ENCODE results near the gene FKBP8. TPM values are rescaled to one million over a fixed set of nuclear protein-coding genes. Genes with fewer than 3 reads are reported as not detected.

Gene FKBP8
- total RNA-seq, 2 donors from 2014 or later, result 326 to 536 TPM

- Histone ChIP-seq H3K27me3 (replicated peaks; ENCODE audit: insufficient read depth) (no peaks in the 10 kb centered on the region), H3K9me3 (no peaks in the 10 kb centered on the region), H3K36me3 (no peaks in the 10 kb centered on the region), H3K27ac (peak within 1 kb of the TSS; percentile 93 to 94), H3K4me3 (peak within 1 kb of the TSS; percentile 82 to 93), H3K4me1 (replicated peaks) (no peaks in the 10 kb centered on the region)
- intact Hi-C loops (cut with DNase I), result loop anchor here (5.0 kb wide), 2 partner anchors 36 to 64 kb away; partner anchors contain the start of gene KXD1
- TF ChIP-seq POLR2AphosphoS5 (IDR thresholded peaks at IDR 0.05) (no peak), POLR2A (IDR thresholded peaks at IDR 0.05) (peak; percentile 98)
- 0% methylated on average over 19 of the region's 52 CpGs for WGBS
- DNase-seq (ENCODE audit: low spot score), result no peak
Measured at GRCh38 chr19:18521692-18522123, 21.7 kb downstream of the FKBP8 start, which contains the start of gene ELL. Gene ELL, minus strand, starts transcription at chr19:18522070. Its CDS starts 15 bp downstream, at chr19:18522055.

- DNase-seq (ENCODE audit: low spot score), result no peak
- Histone ChIP-seq H3K4me3 (peak overlapping the region; percentile 82 to 93), H3K4me1 (replicated peaks) (no peaks in the 10 kb centered on the region), H3K27ac (peak overlapping the region; percentile 93 to 94), H3K9me3 (no peaks in the 10 kb centered on the region), H3K36me3 (no peaks in the 10 kb centered on the region), H3K27me3 (replicated peaks; ENCODE audit: insufficient read depth) (no peaks in the 10 kb centered on the region)
- under 1% methylated on average over 40 of the region's 41 CpGs for WGBS
- intact Hi-C loops (cut with DNase I), result loop anchor here (5.0 kb wide), 2 partner anchors 36 to 64 kb away; partner anchors contain the start of gene KXD1
- TF ChIP-seq CTCF (IDR thresholded peaks at IDR 0.05) (peak in 1 of 4 experiments; percentile 1), POLR2AphosphoS5 (IDR thresholded peaks at IDR 0.05) (no peak)
Measured at GRCh38 chr19:18520848-18521691, 22.3 kb downstream of the FKBP8 start.

- intact Hi-C loops (cut with DNase I), result loop anchor here (5.0 kb wide), 2 partner anchors 37 to 63 kb away; partner anchors contain the start of gene KXD1
- WGBS, result 8% methylated on average over 22 of the region's 22 CpGs
- peak; percentile 76 for DNase-seq (ENCODE audit: low spot score)
- H3K36me3 ChIP-seq, result no peaks in the 10 kb centered on the region
- H3K9me3 ChIP-seq, result no peaks in the 10 kb centered on the region
- peak overlapping the region; percentile 82 to 93 for H3K4me3 ChIP-seq
- peak overlapping the region; percentile 93 to 94 for H3K27ac ChIP-seq
- H3K4me1 ChIP-seq (replicated peaks), result no peaks in the 10 kb centered on the region
- no peaks in the 10 kb centered on the region for H3K27me3 ChIP-seq (replicated peaks; ENCODE audit: insufficient read depth)
- peak in 3 of 4 experiments; percentile 50 to 80 (median 79) for TF ChIP-seq CTCF (IDR thresholded peaks at IDR 0.05)
- TF ChIP-seq POLR2A (IDR thresholded peaks at IDR 0.05), result peak; percentile 35
- TF ChIP-seq POLR2AphosphoS5 (IDR thresholded peaks at IDR 0.05), result peak; percentile 67
Measured at GRCh38 chr19:18519962-18520847, 23.2 kb downstream of the FKBP8 start.

- no peaks in the 10 kb centered on the region for H3K27me3 ChIP-seq (replicated peaks; ENCODE audit: insufficient read depth)
- intact Hi-C loops (cut with DNase I), result no loop called here
- no peaks in the 10 kb centered on the region for H3K4me1 ChIP-seq (replicated peaks)
- no peak overlapping the region for H3K27ac ChIP-seq
- TF ChIP-seq CTCF (IDR thresholded peaks at IDR 0.05) (no peak), POLR2A (IDR thresholded peaks at IDR 0.05) (no peak), POLR2AphosphoS5 (IDR thresholded peaks at IDR 0.05) (no peak)
- no peak for DNase-seq (ENCODE audit: low spot score)
- no peak overlapping the region for H3K4me3 ChIP-seq
- no peaks in the 10 kb centered on the region for H3K36me3 ChIP-seq
- no peaks in the 10 kb centered on the region for H3K9me3 ChIP-seq
- WGBS, result 94% methylated on average over 9 of the region's 9 CpGs
Measured at GRCh38 chr19:18518639-18519038, 24.7 kb downstream of the FKBP8 start.

DNA sequence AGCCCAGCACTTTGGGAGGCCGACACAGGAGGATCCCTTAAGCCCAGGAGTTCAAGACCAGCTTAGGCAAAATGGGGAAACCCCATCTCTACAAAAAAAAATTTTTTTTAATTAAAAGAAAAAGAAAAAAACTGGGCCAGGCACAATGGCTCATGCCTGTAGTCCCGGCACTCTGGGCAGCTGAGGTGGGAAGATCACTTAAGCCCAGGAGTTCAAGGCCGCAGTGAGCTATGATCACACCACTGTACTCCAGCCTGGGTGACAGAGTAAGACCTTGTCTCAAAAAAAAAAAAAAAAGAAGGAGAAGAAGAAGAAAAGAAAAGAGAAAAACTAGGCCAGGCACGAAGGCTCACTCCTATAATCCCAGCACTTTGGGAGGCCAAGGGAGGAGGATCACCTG, 25.8 kb downstream of the FKBP8 start:
- no peak for TF ChIP-seq CTCF (IDR thresholded peaks at IDR 0.05)
- no peak for TF ChIP-seq POLR2AphosphoS5 (IDR thresholded peaks at IDR 0.05)
- TF ChIP-seq POLR2A (IDR thresholded peaks at IDR 0.05), result no peak
- H3K4me1 ChIP-seq (replicated peaks), result no peaks in the 10 kb centered on the region
- no peak for DNase-seq (ENCODE audit: low spot score)
- intact Hi-C loops (cut with DNase I), result no loop called here
- H3K27ac ChIP-seq, result no peak overlapping the region
- no peak overlapping the region for H3K4me3 ChIP-seq
- 95% methylated on average over 4 of the region's 4 CpGs for WGBS
- no peaks in the 10 kb centered on the region for H3K27me3 ChIP-seq (replicated peaks; ENCODE audit: insufficient read depth)
- H3K36me3 ChIP-seq, result no peaks in the 10 kb centered on the region
- no peaks in the 10 kb centered on the region for H3K9me3 ChIP-seq

Data from prostate gland (tissue), 2 donors.